ENCODE results near the gene BASP1. TPM values are rescaled to one million over a fixed set of nuclear protein-coding genes. Genes with fewer than 3 reads are reported as not detected.

BASP1 gene
- total RNA-seq, 1 experiment from 2014 or later = 0.34 TPM

- Histone ChIP-seq H3K79me2 (ENCODE audit: insufficient read depth, low read length) (no peaks in the 10 kb centered on the region), H2AFZ (ENCODE audit: low read depth, low read length, poor library complexity, severe bottlenecking) (no peak overlapping the region), H3K27me3 (ENCODE audit: insufficient read depth, low read length) (no peaks in the 10 kb centered on the region), H3K9me3 (ENCODE audit: control insufficient read depth in 1 of 2, insufficient read depth in 1 of 2, low read depth in 1 of 2, low read length in 2 of 2) (no peaks in the 10 kb centered on the region), H3K4me1 (ENCODE audit: control insufficient read depth in 1 of 2, insufficient read depth in 2 of 2, low read length in 2 of 2) (peaks cover 0 to 15% of the 10 kb centered on the region in 2 experiments; a peak in 1 of 4 replicates), H3K27ac (ENCODE audit: low read depth, low read length) (no peak overlapping the region), H3K36me3 (ENCODE audit: control insufficient read depth in 1 of 2, insufficient read depth in 2 of 2, low read length in 2 of 2) (no peaks in the 10 kb centered on the region), H3K9me2 (ENCODE audit: insufficient read depth) (no peaks in the 10 kb centered on the region), H3K4me3 (replicated peaks in 1 of 2; ENCODE audit: low read depth in 1 of 2, low read length in 2 of 2) (no peak overlapping the region), H3K9ac (ENCODE audit: low read length) (no peak overlapping the region), H4K20me1 (ENCODE audit: insufficient read depth) (no peaks in the 10 kb centered on the region), H3K4me2 (ENCODE audit: low read length) (no peak overlapping the region)
- no peak for TF ChIP-seq FOSL1 (IDR thresholded peaks at IDR 0.05; ENCODE audit: low read depth)
- TF ChIP-seq ATF3 (IDR thresholded peaks at IDR 0.05) = no peak
- no peak for TF ChIP-seq EZH2phosphoT487 (IDR thresholded peaks at IDR 0.05; ENCODE audit: borderline replicate concordance)
- no peak for TF ChIP-seq RAD21 (IDR thresholded peaks at IDR 0.05; ENCODE audit: low read depth)
- no peak for TF ChIP-seq ELF1 (IDR thresholded peaks at IDR 0.05; ENCODE audit: borderline replicate concordance, low read depth)
- no peak for TF ChIP-seq YY1 (IDR thresholded peaks at IDR 0.05; ENCODE audit: extremely low read depth, insufficient replicate concordance, low read depth, low read length)
- no peak for TF ChIP-seq ZFX (IDR thresholded peaks at IDR 0.05)
- no peak for TF ChIP-seq TCF7L2 (IDR thresholded peaks at IDR 0.05; ENCODE audit: borderline replicate concordance, extremely low read depth, insufficient read depth, insufficient read length)
- TF ChIP-seq EZH2 (IDR thresholded peaks at IDR 0.05) = no peak
- TF ChIP-seq CBX3 (IDR thresholded peaks at IDR 0.05; ENCODE audit: low read depth) = no peak
- TF ChIP-seq SP1 (IDR thresholded peaks at IDR 0.05; ENCODE audit: low read depth) = no peak
- no peak for TF ChIP-seq MAX (IDR thresholded peaks at IDR 0.05)
- no peak for TF ChIP-seq SIN3A (IDR thresholded peaks at IDR 0.05; ENCODE audit: low read depth)
- no peak for TF ChIP-seq POLR2A (IDR thresholded peaks at IDR 0.05; ENCODE audit: borderline replicate concordance, extremely low read depth, insufficient read depth, insufficient read length)
- ChIA-PET CTCF (no interaction called here), POLR2A (no interaction called here), RAD21 (ENCODE audit: low non-redundant PET in 1 of 2, low total read pairs in 2 of 2, uncharacterized antibody in 2 of 2, unreplicated experiment in 2 of 2) (no interaction called here)
- intact Hi-C loops (cut with micrococcal nuclease) = no loop called here
- ATAC-seq (no peak), DNase-seq (ENCODE audit: low read depth, low spot score) (no peak)
- BruUV-seq (replicated peaks) = no TSS peak
Measured at GRCh38 chr5:17182494-17182893, 34.9 kb upstream of the BASP1 start.
